ENCODE measurements around the gene ING1.

The ING1 gene

GRCh38 chr13:110772091-110772984 lies 58.8 kb downstream of the ING1 start:
- DNase-seq: no peak
